Testis (tissue), 2 donors: ENCODE results near the gene SBK2.

Experiments used
- CTCF ChIP-seq, 3 experiments: fragments of 450-650 bp in 2 of 3; fragments of 200-600 bp in 1 of 3; sonication (generic) in 1 of 3; IDR thresholded peaks; one replicate each; pipeline ENCODE4 v1.5.1; 2016 to 2019; ENCODE audit warnings: antibody characterized with exemption in 3 of 3, mild to moderate bottlenecking in 2 of 3, moderate library complexity in 1 of 3
- POLR2A ChIP-seq: fragments of 450-650 bp; IDR thresholded peaks from one replicate; pipeline ENCODE4 v1.6.1; 2017; ENCODE audit warnings: antibody characterized with exemption, mild to moderate bottlenecking, moderate library complexity

DNA sequence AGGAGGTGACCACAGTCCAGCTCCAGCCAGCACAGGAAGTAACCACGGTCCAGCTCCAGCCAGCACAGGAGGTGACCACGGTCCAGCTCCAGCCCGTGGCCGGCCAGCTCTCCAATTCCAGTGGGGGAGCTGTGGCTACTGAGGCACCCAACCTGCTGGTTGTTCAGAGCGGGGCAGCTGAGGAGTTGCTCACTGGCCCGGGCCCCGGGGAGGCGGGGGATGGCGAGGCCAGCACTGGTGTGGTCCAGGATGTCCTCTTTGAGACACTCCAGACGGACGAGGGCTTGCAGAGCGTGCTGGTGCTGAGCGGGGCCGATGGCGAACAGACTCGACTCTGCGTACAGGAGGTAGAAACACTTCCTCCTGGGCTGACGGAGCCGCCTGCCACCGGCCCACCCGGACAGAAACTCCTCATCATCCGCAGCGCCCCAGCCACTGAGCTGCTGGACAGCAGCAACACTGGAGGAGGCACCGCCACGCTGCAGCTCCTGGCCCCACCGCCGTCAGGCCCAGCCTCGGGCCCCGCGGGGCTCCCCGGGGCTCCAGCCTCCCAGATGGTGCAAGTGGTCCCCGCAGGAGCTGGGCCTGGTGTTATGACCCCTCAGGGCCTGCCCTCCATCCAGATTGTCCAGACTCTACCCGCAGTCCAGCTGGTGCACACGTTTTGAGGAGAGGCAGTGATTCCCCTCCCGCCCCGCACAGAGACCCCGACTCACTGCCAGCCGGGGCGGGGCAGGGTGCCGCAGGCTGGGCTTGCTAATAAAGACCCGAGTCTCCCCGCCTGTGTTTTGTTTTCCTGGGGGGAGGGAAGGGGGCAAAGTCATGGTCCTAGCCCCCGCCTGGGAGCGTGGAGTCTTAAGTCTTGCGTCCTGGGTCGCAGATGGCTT lies 53.0 kb downstream of the SBK2 start:
- TF ChIP-seq CTCF (IDR thresholded peaks at IDR 0.05), result no peak
- TF ChIP-seq POLR2A, result no peak
